HEK293T (cell line): Measurements from ENCODE around the gene PTCRA.
A peak's percentile ranks its signal among the peaks of the same experiment; 100 is the strongest.
"Not testable (repeated sequence)": the region's sequence is repeated elsewhere in the genome, so short reads cannot be mapped to it uniquely, and the experiment has no call there.

ENCODE experiments used
- CTCF ChIA-PET: fragments of 350-600 bp; formaldehyde crosslinking; extraction: SDS; loops from one replicate; lab custom pipeline; 2021; ENCODE audit warnings: antibody characterized with exemption, inconsistent platforms; lab: Yijun Ruan, JAX
- POLR2A ChIA-PET: fragments of 350-600 bp; formaldehyde crosslinking; extraction: SDS; loops from one replicate; lab custom pipeline; 2020; ENCODE audit warnings: antibody characterized with exemption, inconsistent platforms; lab: Yijun Ruan, JAX
- DNase-seq: peaks from one replicate; pipeline ENCODE4 v3.0.0; 2012; ENCODE audit warnings: mixed read lengths; ENCODE audit errors: extremely low spot score
- ARNT ChIP-seq: fragments of 450-650 bp; IDR thresholded peaks from 2 replicates; pipeline ENCODE4 v1.6.1; 2017; ENCODE audit warnings: mild to moderate bottlenecking
- BHLHE40 ChIP-seq: fragments of 450-650 bp; IDR thresholded peaks from 2 replicates; pipeline ENCODE4 v1.6.1; 2016; ENCODE audit warnings: mild to moderate bottlenecking, moderate library complexity, borderline replicate concordance
- CTBP1 ChIP-seq: fragments of 450-650 bp; IDR thresholded peaks from 2 replicates; pipeline ENCODE4 v1.6.1; 2016; ENCODE audit warnings: borderline replicate concordance
- ELF4 ChIP-seq: fragments of 450-650 bp; IDR thresholded peaks from 2 replicates; pipeline ENCODE4 v1.6.1; 2017; ENCODE audit warnings: antibody characterized with exemption
- FOXA1 ChIP-seq: fragments of 450-650 bp; IDR thresholded peaks from 2 replicates; pipeline ENCODE4 v1.6.1; 2016; ENCODE audit warnings: mild to moderate bottlenecking
- FOXK2 ChIP-seq: fragments of 450-650 bp; IDR thresholded peaks from 2 replicates; pipeline ENCODE4 v1.6.1; 2016; ENCODE audit warnings: mild to moderate bottlenecking
- FOXM1 ChIP-seq: fragments of 450-650 bp; IDR thresholded peaks from 2 replicates; pipeline ENCODE4 v1.6.1; 2017; ENCODE audit warnings: mild to moderate bottlenecking, borderline replicate concordance
- HDGF ChIP-seq: fragments of 450-650 bp; IDR thresholded peaks from 2 replicates; pipeline ENCODE4 v1.6.1; 2017; ENCODE audit warnings: antibody characterized with exemption, borderline replicate concordance
- L3MBTL2 ChIP-seq: fragments of 450-650 bp; conservative IDR thresholded peaks from 2 replicates; pipeline ENCODE4 v1.6.1; 2016; ENCODE audit warnings: mild to moderate bottlenecking
- LEF1 ChIP-seq: fragments of 450-650 bp; IDR thresholded peaks from 2 replicates; pipeline ENCODE4 v1.6.1; 2017; ENCODE audit warnings: mild to moderate bottlenecking, borderline replicate concordance
- NFRKB ChIP-seq: fragments of 450-650 bp; IDR thresholded peaks from 2 replicates; pipeline ENCODE4 v1.6.1; 2016; ENCODE audit warnings: mild to moderate bottlenecking, moderate library complexity
- SP1 ChIP-seq: fragments of 450-650 bp; IDR thresholded peaks from 2 replicates; pipeline ENCODE4 v1.6.1; 2017
- SUZ12 ChIP-seq: fragments of 450-650 bp; IDR thresholded peaks from 2 replicates; pipeline ENCODE4 v1.6.1; 2016; ENCODE audit warnings: mild to moderate bottlenecking
- TARDBP ChIP-seq: fragments of 450-650 bp; IDR thresholded peaks from 2 replicates; pipeline ENCODE4 v1.6.1; 2016
- ZNF384 ChIP-seq: fragments of 450-650 bp; IDR thresholded peaks from 2 replicates; pipeline ENCODE4 v1.6.1; 2016
- TF ChIP-seq, protein P1 (sequence below): fragments of 450-650 bp; IDR thresholded peaks from 2 replicates; pipeline ENCODE4 v1.6.1; 2016

Gene PTCRA

DNA sequence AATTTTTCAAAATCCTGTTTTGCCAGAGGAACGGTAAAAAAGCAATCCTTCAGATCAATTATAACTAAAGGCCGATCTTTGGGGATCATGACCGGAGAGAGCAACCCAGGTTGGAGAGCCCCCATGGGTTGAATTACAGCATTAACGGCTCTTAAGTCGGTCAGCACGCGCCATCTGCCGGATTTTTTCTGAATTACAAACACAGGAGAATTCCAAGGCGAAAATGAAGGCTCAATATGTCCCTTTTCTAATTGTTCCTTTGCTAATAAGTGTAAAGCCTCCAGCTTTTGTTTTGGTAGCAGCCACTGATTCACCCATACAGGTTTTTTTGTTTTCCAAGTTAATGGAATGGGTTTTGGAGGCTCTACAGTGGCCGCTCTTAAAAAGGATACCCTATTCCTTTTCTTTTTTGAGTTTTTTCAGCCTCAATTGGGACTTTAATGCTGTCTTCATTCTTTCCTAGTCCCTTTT, 16.9 kb upstream of the PTCRA start:
- ChIA-PET CTCF (interaction anchor here (1.0 kb wide), 2 partner anchors 48 to 79 kb away, joined by 3 to 4 read pairs; no protein-coding TSS in a partner anchor), POLR2A (no interaction called here)
- DNase-seq: no peak
- TF ChIP-seq L3MBTL2 (no peak), ELF4 (no peak), ARNT (no peak), FOXA1 (no peak), LEF1 (no peak)

DNA sequence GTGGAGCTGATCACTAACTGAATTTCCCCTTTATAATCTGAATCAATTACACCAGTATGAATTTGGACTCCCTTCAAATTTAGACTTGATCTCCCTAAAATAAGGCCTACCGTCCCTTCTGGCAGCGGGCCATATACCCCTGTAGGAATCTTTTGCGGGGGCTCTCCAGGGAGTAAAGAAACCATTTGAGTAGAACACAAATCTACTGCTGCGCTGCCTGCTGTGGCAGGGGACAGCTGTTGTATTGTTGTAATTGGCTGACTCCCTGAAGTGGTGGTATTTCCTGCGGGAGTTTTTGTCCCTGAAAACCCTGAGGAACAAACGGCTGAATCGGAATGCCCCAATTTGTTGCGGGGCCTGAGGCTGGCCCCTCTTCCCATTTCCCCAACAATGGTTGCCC, 16.0 kb upstream of the PTCRA start:
- TF ChIP-seq L3MBTL2: no peak
- no peak for TF ChIP-seq TARDBP
- no peak for TF ChIP-seq ARNT
- TF ChIP-seq CTBP1: no peak
- TF ChIP-seq NFRKB: no peak
- no peak for TF ChIP-seq FOXK2
- TF ChIP-seq HDGF: no peak
- TF ChIP-seq LEF1: no peak
- TF ChIP-seq ELF4: no peak
- TF ChIP-seq FOXM1: no peak
- TF ChIP-seq BHLHE40: no peak
- no peak for DNase-seq
- ChIA-PET POLR2A (no interaction called here), CTCF (interaction anchor here (1.0 kb wide), 1 partner anchor 79 kb away, joined by 4 read pairs; no protein-coding TSS in a partner anchor)

DNA sequence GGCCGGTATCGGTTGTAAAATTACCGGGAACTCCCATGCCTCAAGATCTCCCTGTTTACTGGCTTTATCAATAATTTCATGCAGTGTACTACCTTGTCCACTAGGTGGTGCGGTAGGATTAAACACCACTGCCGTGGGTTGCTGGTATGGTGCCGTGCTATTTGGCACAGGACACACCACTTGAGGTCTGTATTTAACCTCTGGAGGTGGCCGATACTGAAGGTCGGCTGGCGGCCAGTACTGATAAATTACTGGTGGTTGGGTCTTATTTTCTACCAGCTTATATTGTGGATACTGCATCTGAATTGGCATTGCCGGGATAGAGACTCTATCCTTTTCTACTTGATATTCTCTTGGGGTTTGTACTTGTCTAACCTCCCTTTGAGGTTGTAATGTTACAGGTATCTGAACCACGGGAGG, 14.3 kb upstream of the PTCRA start:
- TF ChIP-seq HDGF (no peak), TARDBP (no peak), FOXK2 (no peak), ARNT (no peak), LEF1 (no peak), ZNF384 (no peak), NFRKB (no peak), FOXM1 (no peak), FOXA1 (no peak), L3MBTL2 (no peak), ELF4 (no peak), BHLHE40 (no peak), SP1 (no peak), SUZ12 (no peak)
- TF ChIP-seq, protein P1, sequence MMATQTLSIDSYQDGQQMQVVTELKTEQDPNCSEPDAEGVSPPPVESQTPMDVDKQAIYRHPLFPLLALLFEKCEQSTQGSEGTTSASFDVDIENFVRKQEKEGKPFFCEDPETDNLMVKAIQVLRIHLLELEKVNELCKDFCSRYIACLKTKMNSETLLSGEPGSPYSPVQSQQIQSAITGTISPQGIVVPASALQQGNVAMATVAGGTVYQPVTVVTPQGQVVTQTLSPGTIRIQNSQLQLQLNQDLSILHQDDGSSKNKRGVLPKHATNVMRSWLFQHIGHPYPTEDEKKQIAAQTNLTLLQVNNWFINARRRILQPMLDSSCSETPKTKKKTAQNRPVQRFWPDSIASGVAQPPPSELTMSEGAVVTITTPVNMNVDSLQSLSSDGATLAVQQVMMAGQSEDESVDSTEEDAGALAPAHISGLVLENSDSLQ: no peak
- ChIA-PET POLR2A (no interaction called here), CTCF (interaction anchor here (0.6 to 1.3 kb wide), 4 partner anchors 28 to 242 kb away, joined by 3 to 4 read pairs (median 4); partner anchors contain the start of genes CNPY3 and CUL7)
- peak; percentile 66 for DNase-seq

DNA sequence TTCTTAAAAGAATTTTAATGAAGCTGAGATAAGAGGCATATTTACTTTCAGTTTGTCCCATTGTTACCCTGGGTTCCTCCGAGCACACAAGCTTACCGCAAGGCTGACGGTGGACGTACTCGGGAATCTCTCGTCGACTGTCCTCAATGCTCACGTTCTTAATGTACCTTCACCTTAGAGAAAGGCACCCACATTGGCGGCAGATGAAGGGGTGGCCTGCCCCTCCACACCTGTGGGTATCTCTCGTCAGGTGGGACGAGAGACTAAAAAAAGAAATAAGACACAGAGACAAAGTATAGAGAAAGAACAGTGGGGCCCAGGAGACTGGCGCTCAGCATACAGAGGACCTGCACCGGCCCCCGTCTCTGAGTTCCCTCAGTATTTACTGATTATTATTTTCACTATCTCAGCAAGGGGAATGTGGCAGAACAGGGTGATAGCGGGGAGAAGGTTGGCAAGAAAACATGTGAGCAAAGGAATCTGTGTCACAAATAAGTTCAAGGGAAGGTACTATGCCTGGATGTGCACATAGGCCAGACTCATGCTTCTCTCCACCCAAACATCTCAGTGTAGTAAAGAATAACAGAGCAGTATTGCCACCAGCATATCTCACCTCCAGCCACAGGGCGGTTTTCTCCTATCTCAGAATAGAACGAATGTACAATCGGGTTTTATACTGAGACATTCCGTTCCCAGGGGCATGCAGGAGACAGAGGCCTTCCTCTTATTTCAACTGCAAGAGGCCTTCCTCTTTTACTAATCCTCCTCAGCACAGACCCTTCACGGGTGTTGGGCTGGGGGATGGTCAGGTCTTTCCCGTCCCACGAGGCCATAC, 13.2 kb upstream of the PTCRA start:
- POLR2A ChIA-PET: interaction anchor here (0.9 to 1.0 kb wide), 2 partner anchors 86 to 112 kb away, joined by 3 read pairs; no protein-coding TSS in a partner anchor
- DNase-seq, CTCF ChIA-PET: not testable (repeated sequence)

DNA sequence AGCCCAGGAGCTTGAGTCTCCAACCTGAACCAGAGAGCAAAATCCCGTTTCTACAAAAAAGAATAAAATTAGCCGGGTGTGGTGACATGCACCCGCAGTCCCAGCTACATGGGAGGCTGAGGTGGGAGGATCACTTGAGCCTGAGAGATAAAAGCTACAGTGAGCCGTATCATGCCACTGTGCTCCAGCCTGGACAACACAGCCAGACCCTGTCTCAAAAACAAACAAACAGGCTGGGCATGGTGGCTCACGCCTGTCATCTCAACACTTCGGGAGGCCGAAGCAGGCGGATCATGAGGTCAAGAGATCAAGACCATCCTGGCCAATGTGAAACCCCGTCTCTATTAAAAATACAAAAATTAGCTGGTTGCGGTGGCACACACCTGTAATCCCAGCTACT, 11.4 kb upstream of the PTCRA start:
- TF ChIP-seq FOXK2: no peak
- no peak for TF ChIP-seq FOXA1
- TF ChIP-seq BHLHE40: no peak
- TF ChIP-seq SUZ12: no peak
- ChIA-PET POLR2A (no interaction called here), CTCF (interaction anchor here (0.9 kb wide), 1 partner anchor 25 kb away, joined by 3 read pairs; no protein-coding TSS in a partner anchor)
- no peak for DNase-seq

DNA sequence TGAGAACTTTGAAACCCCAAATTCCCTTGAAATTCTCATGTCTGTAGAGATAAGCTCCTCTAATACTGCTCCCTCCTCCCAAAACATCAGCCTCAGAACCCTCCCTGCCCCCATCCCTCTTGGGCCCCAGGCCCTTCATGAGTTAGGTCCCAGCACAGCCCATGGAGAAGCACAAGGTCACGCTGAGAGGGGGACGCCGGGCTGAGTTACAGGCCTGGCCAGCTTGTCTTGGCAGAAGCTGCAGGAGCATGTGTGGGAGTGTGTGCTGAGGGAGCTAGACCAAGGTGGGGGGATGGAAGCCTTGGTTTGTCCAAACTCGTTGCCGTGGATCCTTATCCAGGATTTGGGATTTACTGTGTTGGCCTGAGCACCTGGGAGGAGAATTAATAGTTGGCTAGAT, 8.5 kb upstream of the PTCRA start:
- TF ChIP-seq TARDBP (no peak), HDGF (no peak), LEF1 (no peak), ELF4 (no peak), NFRKB (no peak), FOXA1 (no peak), SUZ12 (no peak), FOXM1 (no peak), FOXK2 (no peak), CTBP1 (no peak), BHLHE40 (no peak), SP1 (no peak)
- TF ChIP-seq, protein P1: no peak
- POLR2A ChIA-PET: interaction anchor here (1.5 kb wide), 2 partner anchors 22 to 77 kb away, joined by 4 to 7 read pairs; partner anchors contain the start of genes CNPY3 and PPP2R5D
- CTCF ChIA-PET: no interaction called here
- DNase-seq: no peak

DNA sequence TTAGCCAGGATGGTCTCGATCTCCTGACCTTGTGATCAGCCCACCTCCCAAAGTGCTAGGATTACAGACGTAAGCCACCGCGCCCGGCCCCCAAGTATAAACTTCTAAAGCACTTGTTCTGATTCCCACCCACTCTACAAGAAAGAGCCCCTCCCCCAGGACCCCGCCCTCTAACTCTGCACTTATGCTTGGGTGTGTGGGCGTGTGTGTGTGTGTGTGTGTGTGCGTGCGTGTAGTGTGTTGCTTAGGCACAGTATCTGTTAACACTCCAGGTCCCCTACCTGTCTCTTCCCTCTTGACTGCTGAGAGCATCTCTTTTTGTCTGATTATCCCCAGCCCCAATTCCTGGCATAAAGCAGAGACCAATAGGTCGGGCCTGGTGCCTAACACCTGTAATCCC, 6.0 kb upstream of the PTCRA start:
- ChIA-PET CTCF (no interaction called here), POLR2A (interaction anchor here (1.7 kb wide), 1 partner anchor 19 kb away, joined by 7 read pairs; the partner anchor contains the start of gene CNPY3)
- TF ChIP-seq NFRKB: no peak
- no peak for DNase-seq
